KBM-7 (cell line): Measurements from ENCODE around the gene PTPRM.

Experiments used
- DNase-seq: peaks from one replicate; pipeline ENCODE4 v3.0.0-alpha.2; 2015
- in situ Hi-C: fragments of 300-500 bp; cut with MboI; formaldehyde crosslinking; loops from 2 replicates; pipeline ENCODE4 v1.14.3; 2020; ENCODE audit warnings: low sequenced_read_pairs, low pct_unique_long_range_greater_than_20kb, mixed read lengths

PTPRM gene

GRCh38 chr18:8283891-8284585, 716.9 kb downstream of the PTPRM start:
- in situ Hi-C loops: no loop called here

DNA sequence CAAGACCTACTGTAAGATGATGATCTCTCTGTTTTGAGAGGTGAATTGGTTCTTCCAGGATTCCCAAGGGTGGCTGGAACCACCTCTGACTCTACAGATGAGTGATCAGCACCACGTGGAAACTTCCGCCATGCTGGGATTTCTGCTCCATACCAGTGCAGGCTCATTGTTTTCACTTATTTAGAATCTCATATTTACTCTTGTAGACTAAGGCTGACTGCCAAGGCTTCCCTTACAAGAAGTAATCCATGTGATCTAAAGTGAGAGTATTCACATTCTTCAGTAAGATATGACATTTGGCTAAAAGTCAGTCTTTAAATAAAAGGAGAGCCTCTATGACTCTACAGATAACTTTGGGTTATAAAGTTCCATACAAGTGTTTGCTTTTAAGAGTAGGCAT, 719.2 kb downstream of the PTPRM start:
- in situ Hi-C loops: no loop called here
- DNase-seq: no peak

More at GRCh38 chr18:8283891-8284585, 716.9 kb downstream of the PTPRM start:
- no peak for DNase-seq

DNA sequence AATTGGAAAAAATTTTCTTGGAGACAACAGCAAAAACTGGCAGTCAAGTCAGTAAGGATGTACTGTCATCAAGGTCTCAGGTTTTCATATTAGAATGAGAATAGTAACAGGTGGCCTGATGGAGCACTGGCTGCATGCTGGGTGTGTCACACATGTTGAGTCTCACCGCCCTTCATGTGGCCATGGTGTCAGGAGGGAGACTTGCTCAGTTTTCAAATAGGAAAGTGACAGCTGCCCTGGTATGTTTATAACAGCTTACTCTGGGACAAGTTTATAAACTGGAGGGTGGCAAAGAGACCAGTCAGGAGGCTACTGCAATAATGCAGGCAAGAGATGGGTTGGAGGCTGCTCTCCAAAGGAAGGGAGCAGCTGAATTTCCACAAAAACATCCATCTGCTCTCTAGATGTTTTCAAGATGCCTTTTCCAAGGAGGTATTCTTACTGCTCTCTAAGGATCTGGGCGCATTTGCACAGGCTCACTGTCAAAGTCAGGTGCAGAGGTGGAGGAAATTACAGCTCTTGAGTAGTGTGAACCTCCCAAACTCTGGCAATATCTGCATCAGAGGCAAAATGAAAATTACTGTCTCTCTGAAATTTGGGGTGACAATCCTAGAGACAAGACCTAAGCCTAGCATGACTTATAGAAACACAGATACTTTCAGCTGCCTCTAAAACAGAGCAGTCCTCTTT, 720.2 kb downstream of the PTPRM start:
- in situ Hi-C loops: no loop called here
- DNase-seq: no peak

DNA sequence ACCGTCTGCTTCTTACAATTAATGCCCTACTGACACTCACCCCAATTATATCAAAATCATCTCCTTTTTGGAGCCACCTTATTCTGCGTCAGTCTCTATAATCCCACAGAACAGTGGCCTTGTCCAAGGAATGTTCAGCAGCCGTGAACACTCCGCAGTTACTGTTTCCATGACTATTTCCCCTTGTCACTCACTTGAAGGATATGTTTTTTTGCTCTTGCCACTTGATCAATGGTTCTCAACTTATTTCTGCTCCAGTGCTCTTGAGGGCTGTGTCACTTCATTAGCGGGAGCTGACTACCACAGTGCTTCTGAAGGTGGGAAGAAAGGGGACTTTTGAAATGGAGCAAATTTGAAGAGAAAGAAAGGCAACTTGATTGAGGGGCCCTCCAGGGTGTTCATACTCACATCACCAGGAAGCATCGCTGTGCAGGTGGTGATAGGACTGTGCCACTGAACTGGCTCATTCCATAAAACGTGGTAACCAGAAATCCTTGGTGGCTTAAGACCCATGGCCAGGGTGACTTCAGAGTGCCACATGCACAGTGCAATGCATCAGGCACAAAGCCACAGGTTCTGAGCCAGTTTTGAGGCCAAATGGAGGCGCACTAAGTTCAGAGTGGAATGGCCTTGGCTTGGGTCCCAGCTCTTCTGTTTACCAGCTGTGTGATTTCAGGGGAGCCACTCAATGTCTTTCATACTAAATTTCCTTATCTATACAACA, 721.5 kb downstream of the PTPRM start:
- in situ Hi-C loops: no loop called here
- DNase-seq: no peak

- DNase-seq: no peak
- in situ Hi-C loops: no loop called here
Measured at GRCh38 chr18:8290435-8290834, 723.3 kb downstream of the PTPRM start.

- in situ Hi-C loops: no loop called here
- no peak for DNase-seq
Measured at GRCh38 chr18:8290913-8291312, 723.8 kb downstream of the PTPRM start.

GRCh38 chr18:8293184-8293583, 726.1 kb downstream of the PTPRM start:
- in situ Hi-C loops: no loop called here
- DNase-seq: no peak

DNA sequence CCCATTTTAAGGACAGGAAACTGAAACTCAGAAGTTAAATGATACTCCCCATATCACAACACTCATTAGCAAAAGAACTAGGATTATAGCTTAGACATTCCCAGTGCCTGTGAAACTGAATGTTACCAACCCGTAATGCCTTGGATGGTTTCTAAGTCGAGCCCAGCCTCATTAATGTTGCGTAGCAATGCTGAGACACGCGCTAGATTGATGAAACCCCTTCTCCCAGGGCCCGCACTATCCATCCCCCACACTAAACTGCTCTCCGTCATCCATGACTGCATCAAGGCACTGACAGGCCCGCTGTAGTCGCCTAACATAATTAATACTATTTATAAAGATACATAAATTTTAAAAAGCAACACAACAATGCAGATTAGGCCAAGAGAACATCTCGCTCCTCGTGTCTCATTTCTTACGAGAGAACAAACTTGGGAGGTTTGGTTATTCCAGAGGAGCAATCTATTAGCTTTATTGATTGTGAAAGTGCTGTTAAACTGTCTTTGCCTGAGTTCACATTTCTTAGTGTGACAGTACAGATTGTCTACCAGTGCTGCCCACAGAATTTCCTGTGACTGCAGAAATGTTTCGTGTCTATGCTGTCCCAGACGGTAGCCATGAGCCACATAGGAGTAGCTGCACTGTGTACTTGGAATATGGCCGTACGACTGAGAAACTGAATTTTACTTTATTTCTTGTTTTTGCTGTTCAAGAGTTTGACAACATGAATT, 729.9 kb downstream of the PTPRM start:
- in situ Hi-C loops: no loop called here
- no peak for DNase-seq

GRCh38 chr18:8298186-8298585, 731.1 kb downstream of the PTPRM start:
- no peak for DNase-seq
- in situ Hi-C loops: no loop called here

GRCh38 chr18:8299054-8299980, 732.2 kb downstream of the PTPRM start:
- no peak for DNase-seq
- in situ Hi-C loops: no loop called here

DNA sequence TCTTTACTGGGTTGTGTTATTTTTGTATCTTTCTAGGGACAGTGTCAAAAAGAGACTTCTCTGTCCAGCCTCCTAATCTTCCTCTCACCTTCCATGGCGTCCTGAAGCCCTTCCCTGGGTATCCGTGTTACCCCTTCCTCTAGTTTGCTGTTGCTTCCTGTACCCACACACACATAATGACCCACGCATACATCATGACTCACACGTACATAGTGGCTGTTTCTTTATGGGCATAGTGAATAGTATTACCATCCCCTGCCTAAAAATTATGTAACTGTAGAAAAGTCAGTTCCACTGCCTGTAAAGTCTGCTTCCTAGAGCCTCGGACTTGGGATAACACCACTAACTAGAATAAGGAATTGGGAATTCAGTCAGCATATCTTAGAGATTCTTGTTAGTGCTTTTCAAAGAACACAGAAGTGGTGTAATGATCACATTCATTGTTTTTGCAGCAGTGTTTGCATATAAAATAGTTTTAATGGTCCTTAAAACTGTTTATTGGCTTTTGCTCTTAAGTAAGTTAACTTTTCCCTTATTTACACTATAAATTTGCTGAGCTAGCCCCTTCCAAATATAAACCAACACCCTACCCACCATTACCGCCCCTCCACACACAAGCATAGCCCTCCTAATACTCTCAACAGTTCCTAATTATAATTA, 733.8 kb downstream of the PTPRM start:
- in situ Hi-C loops: no loop called here
- no peak for DNase-seq

DNA sequence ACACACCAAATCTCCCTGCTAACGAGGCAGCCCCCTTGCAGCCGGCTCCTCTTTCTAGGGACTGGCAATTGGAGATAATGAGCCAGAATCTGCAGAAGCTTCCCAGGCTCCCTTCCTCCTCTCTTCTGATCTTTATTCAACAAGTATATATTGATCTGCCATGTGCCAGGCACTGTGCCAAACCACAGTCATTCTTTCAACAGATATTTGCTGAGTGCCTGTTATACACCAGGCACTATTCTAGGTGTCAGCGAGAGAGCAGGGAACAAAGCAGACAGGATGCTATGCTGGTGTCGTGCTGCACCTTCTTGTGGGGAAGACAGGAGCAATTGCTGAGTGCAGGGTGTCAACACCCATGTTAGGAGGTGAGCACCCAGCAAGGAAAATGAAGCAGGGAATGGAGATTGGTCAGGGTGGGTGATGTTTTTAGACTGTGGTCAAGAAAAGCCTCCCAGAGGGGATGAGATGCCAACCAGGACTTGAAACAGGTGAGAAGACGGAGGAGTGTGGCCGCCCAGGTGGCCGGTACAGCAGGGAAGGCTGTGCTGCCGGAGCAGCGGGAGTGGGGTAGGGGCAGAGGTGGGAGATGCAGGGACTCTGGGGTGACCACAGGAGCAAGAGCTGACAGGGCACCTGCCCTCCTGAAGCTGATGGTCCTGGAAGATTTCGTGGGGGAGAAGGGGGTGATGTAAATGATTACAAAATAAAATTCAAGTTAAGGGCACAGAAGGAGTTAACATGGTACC, 734.5 kb downstream of the PTPRM start:
- DNase-seq: no peak
- in situ Hi-C loops: no loop called here

DNA sequence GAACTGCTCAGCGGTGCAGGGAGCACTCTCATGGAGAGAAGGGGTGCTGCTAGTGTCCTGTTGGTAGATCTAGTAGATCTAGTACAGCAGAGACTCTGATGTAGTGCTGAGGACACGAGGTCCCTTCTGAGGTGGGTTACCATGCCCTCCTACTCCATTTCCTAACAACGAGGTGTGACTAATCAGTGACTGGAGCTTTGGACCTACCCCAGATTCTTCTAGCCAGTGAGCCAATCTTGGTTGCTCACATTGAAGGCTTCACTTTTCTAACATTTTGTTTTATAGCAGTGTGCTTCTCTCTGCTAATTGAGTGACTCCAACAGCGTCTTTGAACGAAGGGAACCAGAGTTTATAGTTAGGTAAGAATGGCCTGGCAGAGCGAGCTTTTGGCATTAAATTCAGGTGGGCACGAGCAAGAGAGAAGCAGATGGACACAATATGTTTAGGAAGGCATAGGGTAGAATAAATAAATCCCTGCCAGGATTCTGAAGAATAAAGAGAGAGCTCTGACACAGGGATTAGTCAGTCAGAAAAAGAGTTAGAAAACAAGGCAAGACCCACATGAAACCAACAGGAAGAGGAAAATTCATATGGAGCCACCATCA, 736.1 kb downstream of the PTPRM start:
- in situ Hi-C loops: no loop called here
- no peak for DNase-seq

- in situ Hi-C loops: no loop called here
- no peak for DNase-seq
Measured at GRCh38 chr18:8307960-8308359, 740.8 kb downstream of the PTPRM start.

DNA sequence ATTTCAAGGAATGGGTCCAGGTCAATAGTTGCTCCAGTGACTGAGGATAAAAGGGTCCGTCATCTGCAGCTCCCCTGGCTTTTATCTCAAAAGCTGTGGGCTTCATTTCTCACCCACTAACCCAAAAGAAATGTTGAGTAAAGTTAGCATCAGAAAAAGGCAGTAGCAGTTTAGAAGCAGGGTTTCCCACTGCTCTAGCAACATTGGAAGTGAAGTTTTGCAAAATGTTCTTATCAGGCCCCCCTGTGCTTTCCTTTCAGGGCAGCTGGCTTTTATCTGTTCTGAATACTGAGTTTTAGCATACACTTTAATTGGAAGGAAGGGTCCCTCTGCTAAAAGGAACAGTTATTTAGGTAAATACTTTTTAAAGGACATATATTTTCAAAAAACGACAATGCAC, 745.9 kb downstream of the PTPRM start:
- in situ Hi-C loops: no loop called here
- no peak for DNase-seq

DNA sequence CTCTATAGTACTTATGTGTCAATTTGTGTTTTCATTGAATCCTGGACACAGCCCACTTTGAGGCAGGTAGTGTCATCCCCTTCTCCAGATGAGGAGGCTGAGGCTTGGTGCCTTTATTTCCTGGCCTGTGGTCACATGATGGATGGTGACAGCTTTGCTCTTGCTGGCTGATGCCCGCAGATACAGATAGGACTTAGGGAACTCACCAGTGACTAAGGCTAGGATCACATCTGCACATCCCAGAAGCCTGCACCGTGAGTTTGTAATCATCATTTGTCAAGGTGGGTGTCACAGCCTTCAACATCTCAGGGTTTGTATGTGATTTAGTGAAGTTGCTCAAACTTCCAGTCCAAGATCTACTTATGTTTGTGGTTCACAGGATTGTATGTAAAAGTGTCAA, 747.0 kb downstream of the PTPRM start:
- no peak for DNase-seq
- in situ Hi-C loops: no loop called here

GRCh38 chr18:8319798-8320489, 752.8 kb downstream of the PTPRM start:
- in situ Hi-C loops: no loop called here
- no peak for DNase-seq
